SK-N-MC (cell line): ENCODE results near the gene WNK1.
"Not testable (repeated sequence)": the region's sequence is repeated elsewhere in the genome, so short reads cannot be mapped to it uniquely, and the experiment has no call there.

Source experiments
- EZH2 ChIP-seq: fragments of 200-600 bp; sonication (generic); IDR thresholded peaks from one replicate; pipeline ENCODE4 v1.6.1; 2017; ENCODE audit warnings: antibody characterized with exemption
- POLR2AphosphoS5 ChIP-seq: IDR thresholded peaks from 2 replicates; pipeline ENCODE4 v1.6.1; 2012; ENCODE audit warnings: mild to moderate bottlenecking, low read depth, low read length, borderline replicate concordance

- not testable (repeated sequence) for TF ChIP-seq POLR2AphosphoS5, EZH2
These were observed 65.1 kb downstream of the WNK1 start for GRCh38 chr12:817456-817855.
